Smooth muscle cell (in vitro differentiated cells): Measurements from ENCODE around the gene SLC2A4RG. TPM values are rescaled to one million over a fixed set of nuclear protein-coding genes. Genes with fewer than 3 reads are reported as not detected.

Experiments
- DNase-seq: peaks from one replicate; lab custom pipeline; 2025; ENCODE audit not compliant: unreplicated experiment; lab: John Stamatoyannopoulos, UW
- H2AFZ ChIP-seq: fragments of 200-600 bp; sonication (generic); 2 replicates; pipeline ENCODE4 v1.6.0; 2016; ENCODE audit warnings: antibody characterized with exemption, low read depth, mild to moderate bottlenecking
- H3F3A ChIP-seq: fragments of 200-600 bp; sonication (generic); 2 replicates; pipeline ENCODE4 v1.6.0; 2017; ENCODE audit warnings: antibody characterized with exemption, low read depth
- H3K27ac ChIP-seq: fragments of 200-600 bp; sonication (generic); 2 replicates; pipeline ENCODE4 v1.5.1; 2016; ENCODE audit warnings: low read depth, mild to moderate bottlenecking
- H3K27me3 ChIP-seq: fragments of 200-600 bp; sonication (generic); 2 replicates; pipeline ENCODE4 v1.6.1; 2016; ENCODE audit warnings: low read depth, mild to moderate bottlenecking
- H3K36me3 ChIP-seq: fragments of 200-600 bp; sonication (generic); 2 replicates; pipeline ENCODE4 v1.5.1; 2016; ENCODE audit warnings: low read depth
- H3K4me1 ChIP-seq: fragments of 200-600 bp; sonication (generic); 2 replicates; pipeline ENCODE4 v1.5.1; 2016; ENCODE audit warnings: low read depth
- H3K4me2 ChIP-seq: fragments of 200-600 bp; sonication (generic); 2 replicates; pipeline ENCODE4 v1.6.0; 2016; ENCODE audit warnings: mild to moderate bottlenecking
- H3K4me3 ChIP-seq: fragments of 200-600 bp; sonication (generic); 2 replicates; pipeline ENCODE4 v1.5.1; 2016; ENCODE audit warnings: mild to moderate bottlenecking
- H3K79me2 ChIP-seq: fragments of 200-600 bp; sonication (generic); 2 replicates; pipeline ENCODE4 v1.6.0; 2016; ENCODE audit warnings: low read depth, mild to moderate bottlenecking
- H3K9ac ChIP-seq: fragments of 200-600 bp; sonication (generic); 2 replicates; pipeline ENCODE4 v1.6.0; 2016; ENCODE audit warnings: low read depth
- H3K9me3 ChIP-seq: fragments of 200-600 bp; sonication (generic); replicated peaks from 2 replicates; pipeline ENCODE4 v1.5.1; 2016; ENCODE audit warnings: low read depth
- H4K20me1 ChIP-seq: fragments of 200-600 bp; sonication (generic); 2 replicates; pipeline ENCODE4 v1.6.0; 2016; ENCODE audit warnings: low read depth
- CTCF ChIP-seq: fragments of 200-600 bp; sonication (generic); IDR thresholded peaks from 2 replicates; pipeline ENCODE4 v1.5.1; 2017; ENCODE audit warnings: borderline replicate concordance, mild to moderate bottlenecking, antibody characterized with exemption; ENCODE audit not compliant: insufficient read depth, poor library complexity, severe bottlenecking
- WGBS: methylation state at CpG from one replicate; pipeline ENCODE4 v1.1.7; 2016; ENCODE audit warnings: low lambda C conversion rate; 5-methylcytosine and 5-hydroxymethylcytosine counted together
- polyA plus RNA-seq: library from polyadenylated mRNA; unstranded; fragments of >200 nt; fragmentation: Nextera tagmentation; extraction: Ambion mirVana; gene quantifications from 2 replicates; pipeline ENCODE4 v1.2.1, GENCODE V29; 2016
- total RNA-seq: library from RNA; depleted of rRNA; stranded (reverse); fragments of >200 nt; gene quantifications from 2 replicates; pipeline ENCODE4 v1.2.3, GENCODE V29; 2014

Gene SLC2A4RG
- total and polyA plus RNA-seq, 2 experiments from 2014 or later = 43.7 to 45.6 TPM

- H3K27me3 ChIP-seq = no peaks in the 10 kb centered on the region
- no peaks in the 10 kb centered on the region for H3K9me3 ChIP-seq
- no peak overlapping the region for H2AFZ ChIP-seq
- no peak overlapping the region for H3K9ac ChIP-seq
- TF ChIP-seq CTCF = no peak
- H3K4me1 ChIP-seq = peaks cover 7% of the 10 kb centered on the region
- H3K79me2 ChIP-seq = no peaks in the 10 kb centered on the region
- no peak overlapping the region for H3K4me2 ChIP-seq
- no peak for DNase-seq
- 84% methylated on average over 15 of the region's 15 CpGs for WGBS
- H3F3A ChIP-seq = peaks cover 13% of the 10 kb centered on the region
- no peak overlapping the region for H3K27ac ChIP-seq
- H3K4me3 ChIP-seq = no peak overlapping the region
- peaks cover 10% of the 10 kb centered on the region for H4K20me1 ChIP-seq
- H3K36me3 ChIP-seq = no peaks in the 10 kb centered on the region
Measured at GRCh38 chr20:63745424-63745805, 5.8 kb downstream of the SLC2A4RG start.

- no peaks in the 10 kb centered on the region for H3K27me3 ChIP-seq
- H3K9me3 ChIP-seq = no peaks in the 10 kb centered on the region
- 96% methylated on average over 25 of the region's 26 CpGs for WGBS
- H3K9ac ChIP-seq = no peak overlapping the region
- no peak overlapping the region for H3K27ac ChIP-seq
- no peaks in the 10 kb centered on the region for H3K36me3 ChIP-seq
- DNase-seq = no peak
- peaks cover 10% of the 10 kb centered on the region for H3F3A ChIP-seq
- no peak overlapping the region for H3K4me2 ChIP-seq
- H3K4me1 ChIP-seq = peaks cover 5% of the 10 kb centered on the region
- no peak for TF ChIP-seq CTCF
- H4K20me1 ChIP-seq = peaks cover 8% of the 10 kb centered on the region
- no peak overlapping the region for H3K4me3 ChIP-seq
- H3K79me2 ChIP-seq = no peaks in the 10 kb centered on the region
- H2AFZ ChIP-seq = no peak overlapping the region
Measured at GRCh38 chr20:63745961-63746731, 6.6 kb downstream of the SLC2A4RG start.

GRCh38 chr20:63746751-63747315 lies 7.3 kb downstream of the SLC2A4RG start:
- Histone ChIP-seq H3K27me3 (no peaks in the 10 kb centered on the region), H3K9me3 (no peaks in the 10 kb centered on the region), H3K4me1 (no peaks in the 10 kb centered on the region), H3K79me2 (no peaks in the 10 kb centered on the region), H4K20me1 (peaks cover 1% of the 10 kb centered on the region), H3K9ac (no peak overlapping the region), H3K36me3 (no peaks in the 10 kb centered on the region), H3K4me3 (no peak overlapping the region), H3K4me2 (no peak overlapping the region), H3K27ac (no peak overlapping the region), H3F3A (peaks cover 10% of the 10 kb centered on the region), H2AFZ (no peak overlapping the region)
- no peak for TF ChIP-seq CTCF
- WGBS = 96% methylated on average over 35 of the region's 47 CpGs
- no peak for DNase-seq
